C4-2B (cell line): ENCODE measurements around the gene LRRC23.

Source experiments
- CTCF ChIP-seq: fragments of 450-650 bp; conservative IDR thresholded peaks from 2 replicates; pipeline ENCODE4 v1.5.1; 2017; ENCODE audit warnings: mild to moderate bottlenecking
- ZFX ChIP-seq: fragments of 450-650 bp; IDR thresholded peaks from 2 replicates; pipeline ENCODE4 v1.6.1; 2017

- no peak for TF ChIP-seq CTCF
- TF ChIP-seq ZFX, result no peak
These were observed 45.8 kb upstream of the LRRC23 start for GRCh38 chr12:6858799-6859198.
